HG03432 (cell line): ENCODE data around the gene ZNF383.
"Not testable (repeated sequence)": the region's sequence is repeated elsewhere in the genome, so short reads cannot be mapped to it uniquely, and the experiment has no call there.

ENCODE experiments used
- ATAC-seq: cut with Tn5 transposase; IDR thresholded peaks from one replicate; pipeline ENCODE4 v1.9.1; 2021; ENCODE audit warnings: mild to moderate bottlenecking, moderate library complexity; ENCODE audit not compliant: unreplicated experiment

The ZNF383 gene

GRCh38 chr19:37292998-37293939 is 75.3 kb downstream of the ZNF383 start:
- ATAC-seq, result not testable (repeated sequence)

GRCh38 chr19:37294246-37294645 is 76.2 kb downstream of the ZNF383 start:
- ATAC-seq, result not testable (repeated sequence)
